ENCODE data around the gene PSTPIP1.

The PSTPIP1 gene

DNA sequence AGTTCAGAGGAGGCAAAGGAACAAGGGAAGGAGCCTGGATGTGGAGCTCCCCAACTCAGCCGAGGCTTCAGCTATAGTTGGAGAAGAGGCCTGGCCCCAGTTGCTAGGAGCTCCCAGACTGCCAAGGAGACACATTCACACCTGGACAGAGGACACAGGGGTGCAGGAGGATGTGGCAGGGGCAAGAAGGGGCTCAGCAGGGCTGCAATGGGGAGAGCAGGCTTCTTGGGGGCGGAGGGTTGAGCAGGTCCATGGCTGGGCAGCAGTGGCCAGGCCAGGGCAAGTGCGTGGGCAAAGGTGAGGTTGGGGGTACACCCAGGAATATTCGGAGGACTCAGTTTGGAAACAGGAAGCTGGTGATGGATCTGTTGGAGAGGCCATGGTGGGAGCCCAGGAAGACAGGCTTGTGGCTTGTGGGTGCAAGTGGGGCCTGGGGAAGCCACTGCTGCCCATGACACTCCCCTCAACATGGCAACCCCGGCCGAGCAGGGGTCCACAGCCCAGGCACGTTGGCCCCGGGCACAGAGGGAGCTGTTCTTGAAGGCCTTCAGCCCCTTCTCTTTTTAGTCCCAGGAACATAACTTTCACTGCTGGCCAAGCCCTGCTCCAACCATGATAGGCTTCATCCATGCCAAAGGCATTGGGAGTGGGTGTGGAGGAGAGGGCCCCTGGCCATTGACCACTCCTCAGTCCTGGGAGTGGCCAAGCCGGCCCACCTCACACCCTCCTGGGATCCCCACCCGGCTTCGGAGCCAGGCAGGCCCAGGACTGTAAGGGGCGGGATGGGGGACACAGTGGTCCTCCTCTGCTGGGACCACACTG, 42.7 kb downstream of the PSTPIP1 start:
- DNase-seq (ENCODE audit: low read depth, low spot score), result no peak
- H3K27ac ChIP-seq, result no peak overlapping the region

DNA sequence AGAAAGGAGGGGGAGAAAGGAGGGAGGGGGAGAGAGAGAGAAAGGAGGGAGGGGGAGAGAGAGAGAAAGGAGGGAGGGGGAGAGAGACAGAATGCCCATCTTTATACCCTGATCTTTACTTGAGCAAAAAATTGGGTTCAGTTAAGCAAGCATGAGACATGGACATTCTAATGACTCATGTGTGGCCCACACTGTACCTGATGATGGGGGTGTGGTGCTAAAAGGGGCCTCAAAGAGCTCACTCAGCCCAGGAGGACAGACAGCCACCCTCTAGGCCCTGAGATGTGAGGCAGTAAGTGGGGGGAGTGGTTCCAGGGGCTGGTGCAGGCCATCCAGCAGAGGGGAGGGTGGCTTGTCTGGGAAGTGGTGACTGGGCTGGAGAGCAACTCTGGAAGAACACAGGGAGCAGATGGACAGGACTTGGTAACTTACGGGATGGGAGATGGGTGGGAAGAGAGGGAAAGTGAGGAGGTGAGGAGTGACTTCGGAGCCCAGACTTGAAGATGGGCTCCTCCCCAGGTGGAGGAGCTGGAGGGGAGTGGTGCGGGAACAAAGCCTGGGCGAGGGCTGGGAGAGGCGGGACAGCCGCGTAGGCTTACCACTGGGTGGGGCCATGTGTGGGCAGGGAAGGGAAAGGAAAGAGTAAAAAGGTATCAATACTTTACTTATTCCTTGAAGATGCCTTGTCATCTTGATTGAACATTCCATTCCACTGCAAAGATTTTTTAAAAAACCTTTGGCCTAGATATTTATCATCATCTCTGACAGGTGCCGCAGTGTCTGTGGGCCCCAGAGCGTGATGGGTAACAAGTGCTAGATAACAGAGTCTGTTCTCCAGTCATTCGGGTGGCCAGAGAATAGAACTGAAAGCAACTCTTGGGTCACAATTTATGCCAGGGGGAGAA, 43.6 kb downstream of the PSTPIP1 start:
- DNase-seq (ENCODE audit: low read depth, low spot score), result no peak
- no peak overlapping the region for H3K27ac ChIP-seq

DNA sequence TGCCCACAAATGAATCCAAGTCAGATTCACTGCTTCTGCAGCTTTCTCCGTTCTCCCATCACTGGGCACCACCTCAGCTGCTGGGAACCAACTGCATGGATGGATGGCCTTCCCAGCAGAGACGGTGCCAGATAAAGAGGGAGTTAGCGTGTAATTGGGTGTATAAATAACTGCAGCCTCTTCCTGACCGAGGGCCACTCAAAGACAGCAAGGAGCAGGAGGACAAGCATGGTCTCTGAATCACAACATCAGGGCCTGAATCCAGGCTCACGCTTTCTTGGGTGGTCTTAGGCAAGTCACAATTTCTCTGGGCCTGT, 44.2 kb downstream of the PSTPIP1 start:
- H3K27ac ChIP-seq, result no peak overlapping the region
- no peak for DNase-seq (ENCODE audit: low read depth, low spot score)

DNA sequence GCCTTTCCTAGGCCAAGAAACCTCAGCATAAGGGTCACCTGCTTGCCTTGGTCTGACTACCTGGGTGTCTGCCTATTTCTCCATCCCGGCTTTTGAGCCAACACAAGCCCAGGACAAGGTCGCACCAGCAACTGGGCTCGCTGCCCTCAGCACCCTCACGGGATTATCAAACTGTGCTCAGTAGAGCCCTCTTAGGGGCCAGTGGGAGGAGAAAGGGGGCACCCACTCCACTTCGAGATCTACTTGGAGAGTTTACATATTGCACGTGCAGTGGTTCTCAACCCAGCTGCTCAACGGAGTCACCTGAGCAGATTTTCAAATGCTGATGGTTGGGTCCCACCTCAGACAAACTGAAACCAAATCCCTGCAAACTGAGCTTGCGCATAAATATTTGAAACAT, 44.9 kb downstream of the PSTPIP1 start:
- H3K27ac ChIP-seq, result no peak overlapping the region
- DNase-seq (ENCODE audit: low read depth, low spot score), result no peak

DNA sequence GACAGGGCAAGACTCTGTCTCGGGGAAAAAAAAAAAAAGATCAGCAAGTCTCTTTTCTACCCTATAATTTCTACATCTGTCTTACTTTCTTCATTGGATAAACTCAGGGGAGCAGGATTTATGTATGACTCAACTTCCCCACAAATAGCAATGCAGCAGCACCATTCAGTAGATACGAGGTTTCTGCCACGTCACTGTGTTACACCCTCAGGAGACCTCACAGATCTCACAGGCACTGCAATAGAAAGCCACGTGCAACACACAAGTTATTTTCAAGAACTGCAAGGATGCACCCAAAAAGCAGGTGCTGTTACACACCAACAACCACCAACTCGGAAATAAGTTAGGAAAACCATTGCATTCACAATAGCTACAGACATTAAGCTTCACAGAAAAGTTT, 45.7 kb downstream of the PSTPIP1 start:
- no peak overlapping the region for H3K27ac ChIP-seq
- no peak for DNase-seq (ENCODE audit: low read depth, low spot score)

DNA sequence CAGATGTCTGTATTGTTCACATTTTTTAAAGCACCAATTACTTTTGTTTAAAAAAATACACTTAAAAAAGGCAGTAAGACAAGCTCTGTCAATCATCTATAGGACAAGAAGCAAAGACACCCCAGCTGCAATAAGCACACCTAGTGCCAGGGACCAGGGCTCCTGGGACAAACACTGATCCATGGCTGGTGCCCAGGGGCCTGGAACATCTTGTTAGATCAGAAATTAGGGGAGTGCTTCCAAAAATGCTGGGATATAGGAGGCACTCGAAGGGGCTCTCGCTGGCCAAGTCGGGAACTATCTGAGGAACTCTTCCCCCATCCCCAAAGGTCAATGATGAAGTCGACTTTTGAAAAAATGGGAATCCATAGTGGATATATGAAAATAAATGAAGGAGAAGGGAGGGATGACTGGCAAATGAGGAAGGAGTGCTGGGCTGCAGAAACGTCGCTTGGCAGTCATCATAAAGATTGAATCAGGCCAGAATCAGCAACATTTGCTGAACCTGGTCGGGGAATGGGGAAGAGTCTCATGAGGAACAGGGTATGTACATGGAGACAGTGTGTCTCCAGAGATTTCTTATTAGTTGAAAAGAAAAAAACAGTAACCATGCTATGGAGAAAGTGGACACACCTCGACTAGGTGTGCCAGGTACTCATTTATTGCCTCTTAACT, 47.5 kb downstream of the PSTPIP1 start:
- H3K27ac ChIP-seq, result no peak overlapping the region
- DNase-seq (ENCODE audit: low read depth, low spot score), result no peak

DNA sequence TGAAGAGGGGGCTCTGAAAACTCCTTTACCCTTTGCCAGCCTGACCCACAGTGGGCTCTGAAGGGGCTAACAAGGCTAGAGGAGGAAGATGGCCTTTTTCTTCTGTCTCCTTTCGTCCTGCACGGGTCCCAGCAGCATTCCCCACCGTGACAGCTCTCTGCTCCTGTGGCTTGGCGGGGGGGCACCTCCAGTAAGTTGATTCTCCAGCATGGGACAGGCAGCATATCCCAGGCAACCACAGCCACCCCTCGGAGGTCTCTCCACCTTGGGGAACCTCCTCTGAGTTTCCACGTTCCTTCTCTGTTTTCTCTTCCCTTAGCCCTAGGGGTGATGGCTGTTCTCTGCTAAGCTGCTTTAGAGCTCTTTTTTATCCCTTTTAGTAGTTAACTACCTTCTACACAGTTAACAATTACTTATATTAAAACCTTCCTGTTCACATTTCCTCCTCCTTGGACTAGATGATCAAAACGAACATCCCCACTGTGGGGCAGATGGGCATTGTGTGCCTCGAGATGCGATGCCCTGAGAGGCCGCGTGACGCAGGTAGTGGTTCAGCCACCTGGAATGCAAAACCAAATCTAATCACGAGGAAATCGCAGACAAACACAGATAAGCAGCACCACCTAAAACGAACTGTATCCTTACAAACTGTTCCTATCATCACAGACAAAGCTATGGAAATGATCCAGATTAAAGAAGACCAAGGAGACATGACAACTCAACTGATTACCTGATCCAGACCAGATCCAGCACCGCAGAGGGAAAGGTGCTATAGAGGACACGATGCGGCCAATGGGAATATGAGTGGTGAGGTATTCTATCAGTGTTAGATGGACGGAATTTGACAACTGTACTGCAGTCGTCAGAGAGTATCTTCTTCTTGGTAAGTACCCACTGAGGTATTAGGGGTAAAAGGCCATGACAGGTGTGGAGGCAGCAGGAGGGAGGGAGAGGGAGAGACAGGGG, 48.3 kb downstream of the PSTPIP1 start:
- no peak for DNase-seq (ENCODE audit: low read depth, low spot score)
- H3K27ac ChIP-seq, result no peak overlapping the region

DNA sequence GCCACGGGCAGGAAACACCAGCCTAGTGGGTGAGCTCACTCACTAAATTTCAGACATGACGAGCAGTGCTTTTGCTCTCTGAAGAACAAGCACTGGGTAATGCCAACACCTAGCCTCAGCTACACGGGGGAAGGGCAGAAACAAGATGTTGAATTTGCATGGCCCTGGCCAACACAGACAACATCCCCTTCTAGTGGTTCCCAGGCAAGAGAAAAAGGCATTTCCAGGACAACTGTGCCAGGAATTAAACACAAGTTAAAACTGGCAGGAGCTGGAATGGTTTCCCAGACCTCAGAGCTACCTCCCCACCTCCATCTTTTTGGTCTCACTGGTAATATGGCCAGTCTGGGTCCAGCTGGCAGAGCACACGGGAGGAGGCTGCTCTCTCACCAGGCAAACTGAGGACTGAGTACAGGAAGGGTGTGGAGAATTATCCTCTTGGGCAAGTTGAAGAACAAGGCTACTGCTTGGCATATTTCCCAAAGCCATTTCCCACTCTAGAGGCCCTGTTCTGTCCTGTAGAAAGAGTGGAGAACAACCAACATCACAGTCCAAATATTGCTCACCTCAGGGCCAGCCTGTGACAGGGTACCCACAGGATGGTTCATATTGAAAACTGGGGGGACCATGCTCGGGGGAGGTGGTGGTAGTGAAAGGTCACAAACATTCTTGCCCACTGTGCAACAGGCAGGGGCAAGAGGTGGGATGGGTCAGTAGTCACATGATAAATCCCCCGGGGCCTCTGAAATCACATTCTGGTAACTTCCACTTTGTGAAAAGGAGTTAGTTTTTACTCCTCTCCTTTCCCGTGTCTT, 49.5 kb downstream of the PSTPIP1 start:
- no peak overlapping the region for H3K27ac ChIP-seq

DNA sequence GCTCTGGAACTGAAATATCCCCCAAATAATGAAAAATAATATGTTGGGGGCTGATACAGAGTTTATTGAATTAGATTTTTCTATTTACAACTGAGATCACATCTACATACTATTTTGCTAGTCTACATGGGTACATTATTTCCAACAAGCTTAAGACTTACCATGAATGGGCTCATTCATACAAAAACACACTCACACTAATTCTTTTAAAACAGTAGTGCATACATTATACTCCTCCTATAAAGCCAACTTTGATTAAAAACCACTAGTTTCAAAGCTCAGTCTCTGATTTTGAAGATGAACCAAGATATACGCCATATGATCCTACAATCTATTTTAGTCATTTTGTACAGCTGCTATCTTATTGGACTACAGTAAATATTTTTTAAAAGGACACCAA, 51.1 kb downstream of the PSTPIP1 start:
- no peak overlapping the region for H3K27ac ChIP-seq
- no peak for DNase-seq (ENCODE audit: low read depth, low spot score)

More for the DNA sequence above, 49.5 kb downstream of the PSTPIP1 start:
- DNase-seq (ENCODE audit: low read depth, low spot score), result no peak

DNA sequence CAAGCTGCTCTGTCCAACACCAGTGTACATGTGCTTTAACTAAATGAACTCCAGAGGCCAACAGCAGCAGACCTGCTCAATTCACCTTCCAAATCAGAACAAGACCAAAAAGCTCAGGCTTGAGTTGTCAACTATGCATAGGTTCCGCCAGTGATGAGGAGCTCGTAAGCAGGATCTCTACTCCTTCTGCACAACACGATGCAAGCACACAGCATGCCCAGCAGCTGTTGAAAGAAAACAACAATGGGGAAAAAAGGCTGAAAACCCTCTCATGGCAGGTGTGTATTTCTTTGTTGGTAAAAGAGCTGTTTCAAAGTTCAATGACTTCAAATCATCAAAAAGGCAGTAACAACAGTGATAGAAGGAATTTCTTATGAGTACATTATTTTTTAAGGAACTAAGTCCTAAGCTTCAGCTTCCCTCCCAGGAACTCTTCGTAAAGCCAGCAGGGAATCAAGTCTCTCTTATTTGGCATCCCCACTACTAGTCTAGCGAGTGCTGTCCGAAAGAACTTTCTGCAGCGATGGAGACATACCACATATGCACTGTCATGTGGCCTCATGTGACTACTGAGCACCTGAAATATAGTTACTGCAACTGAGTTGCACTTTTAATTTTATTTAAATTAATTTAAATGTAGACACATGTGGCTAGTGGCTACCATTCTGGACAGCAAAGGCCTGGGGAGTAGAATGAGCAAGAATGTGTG, 51.9 kb downstream of the PSTPIP1 start:
- no peak overlapping the region for H3K27ac ChIP-seq
- no peak for DNase-seq (ENCODE audit: low read depth, low spot score)

DNA sequence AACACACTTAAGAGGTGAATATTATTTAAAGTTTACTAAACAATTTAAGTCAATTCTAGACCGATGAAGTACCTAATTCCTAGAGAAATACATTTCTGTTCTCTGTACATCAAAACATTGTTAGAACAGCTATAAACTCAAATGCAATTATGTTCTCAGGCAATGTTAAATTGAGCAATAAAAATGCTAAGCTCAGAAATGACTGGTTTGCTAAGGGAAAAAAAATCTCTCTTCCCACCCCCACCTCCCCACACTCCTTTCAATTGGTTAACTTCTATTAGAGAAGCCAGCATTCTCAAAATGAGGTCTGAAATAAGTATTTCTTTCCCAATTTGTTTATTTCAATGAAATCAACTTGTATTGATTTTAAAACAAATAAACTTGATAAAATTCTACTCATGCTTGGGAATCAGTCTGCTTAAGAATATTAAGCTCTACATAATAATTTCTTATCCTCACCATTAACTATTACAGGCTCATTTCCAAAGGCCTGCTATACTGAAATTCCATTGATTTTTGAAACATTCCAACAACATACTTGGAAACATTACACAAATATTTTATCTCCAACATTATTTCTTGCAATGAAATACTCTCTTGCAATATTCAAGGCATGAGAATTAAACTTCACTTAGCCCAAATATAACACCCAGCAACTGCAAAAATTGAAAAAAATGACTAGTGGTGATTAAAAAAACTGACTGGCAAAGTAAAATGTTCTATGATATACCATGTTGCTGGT, 53.4 kb downstream of the PSTPIP1 start:
- no peak for DNase-seq (ENCODE audit: low read depth, low spot score)
- no peak overlapping the region for H3K27ac ChIP-seq

DNA sequence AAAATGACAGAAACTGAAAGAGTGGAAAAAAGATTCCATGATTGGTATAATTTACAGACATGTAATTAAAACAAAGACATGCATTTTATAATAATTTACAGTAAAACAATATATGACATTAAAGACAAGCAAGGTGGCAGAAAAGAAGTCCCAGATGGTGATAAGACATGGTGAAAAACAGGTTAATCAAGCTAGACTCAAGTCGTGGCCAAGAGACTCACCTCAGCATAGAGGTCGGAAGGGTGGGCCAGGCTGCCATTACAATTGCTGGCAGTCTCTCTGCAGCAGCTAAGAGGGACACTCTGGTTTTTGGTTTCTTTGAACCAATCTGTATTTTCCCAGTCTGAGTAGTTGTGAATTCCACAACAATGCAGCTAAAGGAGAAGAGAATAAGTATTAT, 57.6 kb downstream of the PSTPIP1 start:
- DNase-seq (ENCODE audit: low read depth, low spot score), result no peak

DNA sequence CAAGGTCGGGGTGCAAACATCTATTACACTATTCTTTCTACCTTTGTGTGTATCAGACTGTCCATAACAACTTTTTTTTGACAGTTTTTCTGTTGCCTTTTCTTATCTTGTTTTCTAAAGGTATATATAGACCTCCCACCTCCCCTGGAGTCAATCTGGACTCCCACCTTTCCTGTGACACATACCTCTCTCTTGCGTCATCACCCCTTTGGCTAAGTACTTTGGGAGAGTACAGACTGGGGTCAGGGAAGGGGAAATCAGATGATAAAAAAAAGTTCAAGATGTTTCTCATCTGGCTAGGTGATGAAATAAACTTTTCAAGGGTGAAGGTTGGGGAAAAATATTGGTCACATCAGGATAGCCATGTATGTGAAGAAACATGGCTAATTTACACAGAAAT, 58.8 kb downstream of the PSTPIP1 start:
- no peak for DNase-seq (ENCODE audit: low read depth, low spot score)
- H3K27ac ChIP-seq, result no peak overlapping the region

More for the DNA sequence above, 57.6 kb downstream of the PSTPIP1 start:
- H3K27ac ChIP-seq, result no peak overlapping the region

DNA sequence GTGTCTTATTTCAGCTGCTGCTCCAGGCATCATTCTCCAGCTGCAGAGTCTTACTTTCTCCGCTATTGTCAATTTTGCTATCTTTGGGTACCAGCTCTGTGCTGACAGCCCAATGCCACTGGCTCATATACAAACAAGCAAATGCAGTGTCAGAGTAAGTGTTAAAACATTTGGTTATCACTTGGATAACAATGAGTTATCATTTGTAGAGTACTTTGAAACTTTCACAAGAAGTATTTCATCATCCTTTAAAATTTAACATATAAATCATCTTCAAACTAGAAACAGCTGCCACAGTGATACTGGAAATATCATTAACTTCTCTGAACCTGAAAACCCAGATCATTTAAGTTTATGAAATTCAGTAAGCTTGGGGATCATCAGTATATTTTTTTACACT, 62.1 kb downstream of the PSTPIP1 start:
- DNase-seq (ENCODE audit: low read depth, low spot score), result no peak
- H3K27ac ChIP-seq, result no peak overlapping the region

DNA sequence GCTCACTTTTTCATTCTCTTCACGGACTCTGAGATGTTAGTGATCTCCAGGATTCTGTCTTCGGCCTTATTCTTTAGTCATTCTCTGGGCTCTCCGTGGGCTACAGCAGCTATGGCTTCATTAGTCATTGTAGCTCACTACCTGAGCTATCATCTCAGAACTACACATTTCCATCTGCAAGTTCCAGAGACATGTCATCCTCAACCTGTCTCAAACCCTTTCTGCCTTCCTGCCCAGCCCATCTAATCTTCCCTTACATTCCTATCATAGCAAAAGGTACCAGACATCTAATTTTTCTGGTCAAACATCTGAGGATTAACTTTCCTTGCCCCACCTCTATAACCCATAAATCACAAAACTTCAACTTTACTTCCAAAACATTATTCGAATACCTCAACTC, 62.8 kb downstream of the PSTPIP1 start:
- H3K27ac ChIP-seq, result no peak overlapping the region
- DNase-seq (ENCODE audit: low read depth, low spot score), result no peak

DNA sequence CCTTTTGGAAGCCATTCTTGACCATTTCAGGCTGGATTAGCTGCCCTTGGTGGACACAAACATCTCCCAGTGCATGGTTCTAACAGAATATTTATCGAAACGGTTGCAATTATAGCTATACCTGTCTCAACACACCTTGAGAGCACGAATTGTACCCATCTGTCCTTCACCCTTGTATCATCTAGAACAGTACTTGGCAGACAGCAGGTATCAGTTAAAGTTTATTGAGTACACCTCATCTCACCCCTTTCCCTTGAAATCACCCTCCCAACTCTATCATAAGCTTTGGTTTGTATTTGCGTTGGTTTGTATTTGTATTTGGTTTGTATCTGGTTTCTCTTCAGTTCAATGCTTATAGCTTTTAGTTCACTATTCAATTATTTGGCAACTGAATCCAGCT, 63.5 kb downstream of the PSTPIP1 start:
- no peak overlapping the region for H3K27ac ChIP-seq
- no peak for DNase-seq (ENCODE audit: low read depth, low spot score)

DNA sequence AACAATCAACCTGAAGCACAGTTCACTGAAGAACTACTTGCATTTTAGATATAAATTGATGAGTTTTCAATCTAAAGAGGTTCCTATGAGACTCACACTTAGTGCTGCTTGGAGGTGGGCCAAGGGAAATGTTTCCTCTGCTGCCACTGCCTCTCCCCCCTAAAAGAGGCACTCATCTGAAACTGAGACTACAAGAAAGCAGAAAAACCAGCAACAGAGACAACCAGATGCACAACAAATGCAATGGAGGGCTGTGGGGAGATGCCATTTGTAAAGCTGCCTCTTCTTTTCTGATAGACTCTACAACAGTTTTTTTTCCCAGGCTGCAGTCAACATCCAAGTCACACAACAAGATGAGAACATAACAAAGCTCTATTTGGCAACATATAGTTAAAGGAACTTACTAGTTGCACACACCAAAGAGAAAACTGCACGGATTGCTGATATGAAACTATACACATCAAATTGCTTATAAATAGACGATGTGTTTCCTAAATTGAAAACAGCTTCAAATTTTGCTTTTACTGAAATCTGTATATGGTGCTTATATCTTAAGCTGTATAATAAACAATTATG, 64.9 kb downstream of the PSTPIP1 start:
- DNase-seq (ENCODE audit: low read depth, low spot score), result no peak
- no peak overlapping the region for H3K27ac ChIP-seq

All from epithelial cell of prostate (primary cell).